Activated B cell treated with CpG ODN at 0.5 μM for 24 hours (primary cell): ENCODE data around the gene MALRD1. TPM values are rescaled to one million over a fixed set of nuclear protein-coding genes. Genes with fewer than 3 reads are reported as not detected.

Experiments used
- ATAC-seq: fragments of 200-7000 bp; cut with Tn5 transposase; one replicate; pipeline ENCODE4 v1.10.0; 2021; ENCODE audit warnings: low read depth, mild to moderate bottlenecking, moderate library complexity
- CTCF ChIA-PET: fragments of 350-600 bp; sonication (Branson Sonifier 250); formaldehyde crosslinking; loops from one replicate; lab custom pipeline; 2021; ENCODE audit warnings: antibody characterized with exemption; lab: Charles Lee
- POLR2A ChIA-PET: fragments of 350-600 bp; sonication (Branson Sonifier 250); formaldehyde crosslinking; loops from one replicate; lab custom pipeline; 2021; ENCODE audit warnings: antibody characterized with exemption; lab: Charles Lee
- DNase-seq: peaks from one replicate; pipeline ENCODE4 v3.0.0; 2022
- H3K27ac Mint-ChIP-seq: one replicate; pipeline ENCODE4 v1.8.0; 2020; ENCODE audit warnings: mixed read lengths
- H3K27me3 Mint-ChIP-seq: one replicate; pipeline ENCODE4 v1.8.0; 2021; ENCODE audit warnings: mixed read lengths
- H3K36me3 Mint-ChIP-seq: one replicate; pipeline ENCODE4 v1.8.0; 2021; ENCODE audit warnings: low read depth, mixed read lengths
- H3K4me1 Mint-ChIP-seq: one replicate; pipeline ENCODE4 v1.8.0; 2021; ENCODE audit warnings: mixed read lengths
- H3K4me3 Mint-ChIP-seq: one replicate; pipeline ENCODE4 v1.8.0; 2020; ENCODE audit warnings: mild to moderate bottlenecking, mixed read lengths
- H3K9me3 Mint-ChIP-seq: one replicate; pipeline ENCODE4 v1.8.0; 2020; ENCODE audit warnings: mixed read lengths
- intact Hi-C: fragments of 100-400 bp; cut with micrococcal nuclease; formaldehyde crosslinking; loops from one replicate; pipeline ENCODE4 v1.15.1; 2024
- total RNA-seq: library from RNA; stranded (reverse); gene quantifications from 2 replicates; pipeline ENCODE4 v1.2.3, GENCODE V29; 2022
- TF ChIP-seq, protein P1 (sequence below): fragments of 200-600 bp; IDR thresholded peaks from one replicate; pipeline ENCODE4 v1.8.0; 2022; ENCODE audit warnings: antibody characterized with exemption, mild to moderate bottlenecking

The MALRD1 gene
- total RNA-seq, 1 donor from 2014 or later, result not detected

GRCh38 chr10:19212590-19212989, 164.0 kb downstream of the MALRD1 start:
- ChIA-PET CTCF (no interaction called here), POLR2A (no interaction called here)
- H3K36me3 Mint-ChIP-seq, result no peaks in the 10 kb centered on the region
- H3K4me3 Mint-ChIP-seq, result no peak overlapping the region
- intact Hi-C loops, result no loop called here
- H3K27me3 Mint-ChIP-seq, result no peaks in the 10 kb centered on the region
- no peak for ATAC-seq
- H3K9me3 Mint-ChIP-seq, result peaks cover 4% of the 10 kb centered on the region
- DNase-seq, result no peak
- no peak overlapping the region for H3K27ac Mint-ChIP-seq
- no peaks in the 10 kb centered on the region for H3K4me1 Mint-ChIP-seq
- TF ChIP-seq, protein P1, sequence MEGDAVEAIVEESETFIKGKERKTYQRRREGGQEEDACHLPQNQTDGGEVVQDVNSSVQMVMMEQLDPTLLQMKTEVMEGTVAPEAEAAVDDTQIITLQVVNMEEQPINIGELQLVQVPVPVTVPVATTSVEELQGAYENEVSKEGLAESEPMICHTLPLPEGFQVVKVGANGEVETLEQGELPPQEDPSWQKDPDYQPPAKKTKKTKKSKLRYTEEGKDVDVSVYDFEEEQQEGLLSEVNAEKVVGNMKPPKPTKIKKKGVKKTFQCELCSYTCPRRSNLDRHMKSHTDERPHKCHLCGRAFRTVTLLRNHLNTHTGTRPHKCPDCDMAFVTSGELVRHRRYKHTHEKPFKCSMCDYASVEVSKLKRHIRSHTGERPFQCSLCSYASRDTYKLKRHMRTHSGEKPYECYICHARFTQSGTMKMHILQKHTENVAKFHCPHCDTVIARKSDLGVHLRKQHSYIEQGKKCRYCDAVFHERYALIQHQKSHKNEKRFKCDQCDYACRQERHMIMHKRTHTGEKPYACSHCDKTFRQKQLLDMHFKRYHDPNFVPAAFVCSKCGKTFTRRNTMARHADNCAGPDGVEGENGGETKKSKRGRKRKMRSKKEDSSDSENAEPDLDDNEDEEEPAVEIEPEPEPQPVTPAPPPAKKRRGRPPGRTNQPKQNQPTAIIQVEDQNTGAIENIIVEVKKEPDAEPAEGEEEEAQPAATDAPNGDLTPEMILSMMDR, result no peak

DNA sequence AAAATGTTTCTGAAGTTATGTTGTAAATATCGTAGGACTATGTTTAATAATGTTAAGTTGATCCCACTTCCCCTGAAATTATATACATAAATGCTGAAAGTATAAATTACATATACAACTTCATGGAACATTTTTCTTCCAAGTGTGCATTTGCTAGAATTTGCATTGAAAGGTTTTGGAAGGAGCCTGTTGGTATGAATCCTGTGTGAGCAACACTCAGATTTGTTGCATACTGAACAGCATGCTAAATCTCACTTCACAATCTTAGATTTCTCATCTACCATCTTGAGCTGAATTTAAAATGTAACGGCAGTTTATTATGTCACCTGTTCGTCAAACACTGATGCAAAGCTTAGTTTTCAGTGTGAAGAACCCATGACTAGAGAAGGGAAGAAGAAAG, 172.6 kb downstream of the MALRD1 start:
- POLR2A ChIA-PET, result no interaction called here

GRCh38 chr10:19226025-19226424, 177.4 kb downstream of the MALRD1 start:
- POLR2A ChIA-PET, result no interaction called here
- intact Hi-C loops, result no loop called here
- DNase-seq, result no peak
- ATAC-seq, result no peak
- Mint-ChIP-seq H3K36me3 (no peaks in the 10 kb centered on the region), H3K4me3 (no peak overlapping the region), H3K27me3 (no peaks in the 10 kb centered on the region), H3K9me3 (peaks cover 12% of the 10 kb centered on the region), H3K27ac (no peak overlapping the region), H3K4me1 (no peaks in the 10 kb centered on the region)
- TF ChIP-seq, protein P1, result no peak
- CTCF ChIA-PET, result no interaction called here

More for the DNA sequence above, 172.6 kb downstream of the MALRD1 start:
- H3K27ac Mint-ChIP-seq, result no peak overlapping the region
- H3K9me3 Mint-ChIP-seq, result peaks cover 12% of the 10 kb centered on the region
- no peaks in the 10 kb centered on the region for H3K4me1 Mint-ChIP-seq
- intact Hi-C loops, result no loop called here
- CTCF ChIA-PET, result no interaction called here
- DNase-seq, result no peak
- H3K4me3 Mint-ChIP-seq, result no peak overlapping the region
- H3K27me3 Mint-ChIP-seq, result no peaks in the 10 kb centered on the region
- H3K36me3 Mint-ChIP-seq, result no peaks in the 10 kb centered on the region
- no peak for ATAC-seq
- TF ChIP-seq, protein P1, result no peak

DNA sequence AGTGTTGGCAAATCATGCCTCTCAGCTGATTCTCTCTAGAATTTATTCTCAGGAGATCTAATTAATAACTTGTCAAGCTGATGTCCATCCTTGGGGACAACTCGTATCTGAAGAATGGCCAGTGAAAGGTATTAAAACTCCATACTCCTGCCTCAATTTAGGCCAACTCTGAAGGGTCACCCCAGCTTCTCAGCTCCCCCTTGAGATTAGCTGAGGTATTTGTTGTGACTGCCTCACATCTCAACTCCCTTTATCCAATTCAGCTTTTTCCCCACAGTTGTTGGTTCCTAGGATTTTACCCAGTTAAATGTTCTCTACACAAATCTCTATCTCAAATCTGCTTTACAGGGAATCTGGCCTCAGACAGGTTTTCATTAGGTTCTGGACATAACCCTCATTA, 182.4 kb downstream of the MALRD1 start:
- DNase-seq (no peak), ATAC-seq (no peak)
- no peaks in the 10 kb centered on the region for H3K27me3 Mint-ChIP-seq
- H3K9me3 Mint-ChIP-seq, result peaks cover 8% of the 10 kb centered on the region
- H3K4me3 Mint-ChIP-seq, result no peak overlapping the region
- CTCF ChIA-PET, result no interaction called here
- intact Hi-C loops, result no loop called here
- H3K4me1 Mint-ChIP-seq, result no peaks in the 10 kb centered on the region
- no peak overlapping the region for H3K27ac Mint-ChIP-seq
- POLR2A ChIA-PET, result no interaction called here
- TF ChIP-seq, protein P1, result no peak
- no peaks in the 10 kb centered on the region for H3K36me3 Mint-ChIP-seq

DNA sequence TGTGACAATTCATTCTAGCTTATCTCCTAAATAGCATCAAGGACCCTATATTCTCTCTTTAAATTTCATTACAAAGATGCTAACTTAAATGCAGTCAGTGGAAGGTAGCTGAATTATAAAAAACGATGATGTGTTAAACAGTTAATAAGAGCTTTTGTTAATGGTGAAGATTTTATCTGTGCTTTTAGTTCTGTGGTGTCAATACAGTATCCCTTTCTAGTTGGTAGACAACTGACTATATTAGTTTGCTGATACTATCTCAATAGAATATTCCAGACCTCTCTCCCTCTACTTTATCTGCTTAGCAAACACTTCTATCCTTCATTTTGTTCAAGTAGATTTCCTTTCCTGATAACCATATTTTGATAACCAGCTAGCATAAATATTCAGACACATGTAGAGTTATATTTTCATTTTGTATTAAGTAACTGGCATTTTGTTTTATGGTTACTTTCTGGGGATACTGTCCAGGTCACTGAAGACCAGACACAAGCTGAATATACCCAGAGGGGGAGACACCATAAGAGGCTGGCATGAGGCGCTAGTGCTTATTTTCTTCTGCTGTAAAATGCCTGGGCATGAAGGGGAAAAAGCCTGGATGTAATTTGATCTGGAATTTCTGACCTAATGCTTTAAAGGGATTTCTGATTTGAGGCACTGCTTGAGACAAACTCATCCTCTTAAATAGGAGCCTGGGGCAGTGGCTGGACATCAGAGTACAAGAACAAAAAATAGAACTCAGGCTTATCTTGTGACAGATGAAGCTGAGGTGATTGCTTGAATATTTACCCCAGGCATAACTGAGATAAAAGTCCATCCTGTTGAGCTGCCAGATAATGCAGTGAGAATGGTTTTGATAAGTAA, 197.5 kb downstream of the MALRD1 start:
- Mint-ChIP-seq H3K4me3 (no peak overlapping the region), H3K36me3 (no peaks in the 10 kb centered on the region), H3K27ac (no peak overlapping the region), H3K4me1 (no peaks in the 10 kb centered on the region), H3K27me3 (no peaks in the 10 kb centered on the region), H3K9me3 (peaks cover 5% of the 10 kb centered on the region)
- DNase-seq (no peak), ATAC-seq (no peak)
- intact Hi-C loops, result no loop called here
- CTCF ChIA-PET, result no interaction called here
- TF ChIP-seq, protein P1, result no peak
- POLR2A ChIA-PET, result no interaction called here
